MM.1S (cell line): ENCODE data around the gene TMC2.

ENCODE experiments used
- DNase-seq: peaks from one replicate; pipeline ENCODE4 v3.0.0-alpha.2; 2015
- H2AFZ ChIP-seq: fragments of 300-600 bp; sonication (generic); 2 replicates; pipeline ENCODE4 v1.6.0; 2016; ENCODE audit warnings: antibody characterized with exemption, low read length
- H3F3A ChIP-seq: fragments of 300-600 bp; sonication (generic); 2 replicates; pipeline ENCODE4 v1.6.1; 2016; ENCODE audit warnings: mild to moderate bottlenecking, antibody characterized with exemption, low read length, moderate library complexity, mixed read lengths; ENCODE audit not compliant: insufficient read depth
- H3K27ac ChIP-seq: fragments of 300-600 bp; sonication (generic); 2 replicates; pipeline ENCODE4 v1.5.1; 2016; ENCODE audit warnings: mild to moderate bottlenecking, low read length
- H3K27me3 ChIP-seq: fragments of 300-600 bp; sonication (generic); replicated peaks from 2 replicates; pipeline ENCODE4 v1.6.0; 2016; ENCODE audit warnings: low read length; ENCODE audit not compliant: insufficient read depth
- H3K36me3 ChIP-seq: fragments of 300-600 bp; sonication (generic); replicated peaks from 2 replicates; pipeline ENCODE4 v1.6.1; 2016; ENCODE audit warnings: mild to moderate bottlenecking, low read length, mixed read lengths; ENCODE audit not compliant: insufficient read depth
- H3K4me1 ChIP-seq: fragments of 300-600 bp; sonication (generic); 2 replicates; pipeline ENCODE4 v1.6.1; 2016; ENCODE audit warnings: low read length, mixed read lengths
- H3K4me2 ChIP-seq: fragments of 300-600 bp; sonication (generic); 2 replicates; pipeline ENCODE4 v1.6.0; 2016; ENCODE audit warnings: low read depth, low read length
- H3K4me3 ChIP-seq: fragments of 300-600 bp; sonication (generic); 2 replicates; pipeline ENCODE4 v1.5.1; 2016; ENCODE audit warnings: low read length, mixed read lengths
- H3K79me2 ChIP-seq: fragments of 300-600 bp; sonication (generic); 2 replicates; pipeline ENCODE4 v1.6.1; 2016; ENCODE audit warnings: mixed run types, low read length, mixed read lengths
- H3K9ac ChIP-seq: fragments of 300-600 bp; sonication (generic); 2 replicates; pipeline ENCODE4 v1.6.1; 2016; ENCODE audit warnings: low read length, mixed read lengths
- H3K9me2 ChIP-seq: fragments of 300-600 bp; sonication (generic); replicated peaks from 2 replicates; pipeline ENCODE4 v1.6.1; 2016; ENCODE audit warnings: mild to moderate bottlenecking, low read length, mixed read lengths; ENCODE audit not compliant: insufficient read depth
- H3K9me3 ChIP-seq: fragments of 300-600 bp; sonication (generic); replicated peaks from 2 replicates; pipeline ENCODE4 v1.6.1; 2016; ENCODE audit warnings: mild to moderate bottlenecking, low read length, mixed read lengths; ENCODE audit not compliant: insufficient read depth
- H4K20me1 ChIP-seq: fragments of 300-600 bp; sonication (generic); 2 replicates; pipeline ENCODE4 v1.6.1; 2016; ENCODE audit warnings: mild to moderate bottlenecking, low read length, moderate library complexity, mixed read lengths; ENCODE audit not compliant: insufficient read depth
- CTCF ChIP-seq: fragments of 300-600 bp; sonication (generic); IDR thresholded peaks from 2 replicates; pipeline ENCODE4 v1.5.1; 2016; ENCODE audit warnings: antibody characterized with exemption, low read length, mixed read lengths
- EZH2 ChIP-seq: fragments of 300-600 bp; sonication (generic); optimal IDR thresholded peaks from 2 replicates; pipeline ENCODE3; 2017; ENCODE audit warnings: low read depth, mild to moderate bottlenecking, antibody characterized with exemption, low read length, mixed read lengths
- EZH2phosphoT487 ChIP-seq: fragments of 300-600 bp; sonication (generic); IDR thresholded peaks from 2 replicates; pipeline ENCODE4 v1.6.1; 2018; ENCODE audit warnings: antibody characterized with exemption, low read length

Gene TMC2

GRCh38 chr20:2559651-2560050, 23.3 kb downstream of the TMC2 start:
- Histone ChIP-seq H3K27ac (no peak overlapping the region), H3K36me3 (no peaks in the 10 kb centered on the region), H3K9me3 (no peaks in the 10 kb centered on the region), H3K4me3 (no peak overlapping the region), H3K4me2 (no peak overlapping the region), H4K20me1 (no peaks in the 10 kb centered on the region), H3F3A (no peaks in the 10 kb centered on the region), H3K79me2 (no peaks in the 10 kb centered on the region), H2AFZ (no peak overlapping the region), H3K4me1 (no peaks in the 10 kb centered on the region), H3K9ac (no peak overlapping the region), H3K9me2 (no peaks in the 10 kb centered on the region), H3K27me3 (no peaks in the 10 kb centered on the region)
- DNase-seq = no peak
- TF ChIP-seq CTCF (no peak), EZH2phosphoT487 (no peak), EZH2 (no peak)

GRCh38 chr20:2563116-2563515, 26.7 kb downstream of the TMC2 start:
- Histone ChIP-seq H3K4me3 (no peak overlapping the region), H3K4me1 (no peaks in the 10 kb centered on the region), H3K27ac (no peak overlapping the region), H3K9ac (no peak overlapping the region), H3K9me2 (no peaks in the 10 kb centered on the region), H3K36me3 (no peaks in the 10 kb centered on the region), H3F3A (no peaks in the 10 kb centered on the region), H4K20me1 (no peaks in the 10 kb centered on the region), H2AFZ (no peak overlapping the region), H3K9me3 (no peaks in the 10 kb centered on the region), H3K4me2 (no peak overlapping the region), H3K79me2 (no peaks in the 10 kb centered on the region), H3K27me3 (no peaks in the 10 kb centered on the region; the same call in 1 of the 2 replicates)
- no peak for DNase-seq
- TF ChIP-seq EZH2phosphoT487 (no peak), CTCF (no peak), EZH2 (no peak)

- no peaks in the 10 kb centered on the region; the same call in 1 of the 2 replicates for H3K27me3 ChIP-seq
- H3K4me2 ChIP-seq = no peak overlapping the region
- TF ChIP-seq CTCF (no peak), EZH2phosphoT487 (no peak), EZH2 (no peak)
- H3K79me2 ChIP-seq = no peaks in the 10 kb centered on the region
- H3K4me1 ChIP-seq = no peaks in the 10 kb centered on the region
- H4K20me1 ChIP-seq = no peaks in the 10 kb centered on the region
- no peak for DNase-seq
- H2AFZ ChIP-seq = no peak overlapping the region
- H3K9me3 ChIP-seq = no peaks in the 10 kb centered on the region
- no peak overlapping the region for H3K9ac ChIP-seq
- H3F3A ChIP-seq = no peaks in the 10 kb centered on the region
- no peaks in the 10 kb centered on the region for H3K9me2 ChIP-seq
- no peak overlapping the region for H3K4me3 ChIP-seq
- H3K36me3 ChIP-seq = no peaks in the 10 kb centered on the region
- H3K27ac ChIP-seq = no peak overlapping the region
Observed at GRCh38 chr20:2564406-2564805, 28.0 kb downstream of the TMC2 start.

- Histone ChIP-seq H3F3A (no peaks in the 10 kb centered on the region), H3K9me3 (no peaks in the 10 kb centered on the region), H3K4me1 (no peaks in the 10 kb centered on the region), H3K9me2 (no peaks in the 10 kb centered on the region), H3K4me3 (no peak overlapping the region), H4K20me1 (no peaks in the 10 kb centered on the region), H3K27me3 (no peaks in the 10 kb centered on the region), H3K27ac (no peak overlapping the region), H2AFZ (no peak overlapping the region), H3K79me2 (no peaks in the 10 kb centered on the region), H3K9ac (no peak overlapping the region), H3K36me3 (no peaks in the 10 kb centered on the region), H3K4me2 (no peak overlapping the region)
- TF ChIP-seq EZH2phosphoT487 (no peak), EZH2 (no peak), CTCF (no peak)
- no peak for DNase-seq
Observed at GRCh38 chr20:2575682-2576081, 39.3 kb downstream of the TMC2 start.
